Nephron (organoid): ENCODE measurements around the gene SH3BP5.

ENCODE experiments used
- H3K27ac Mint-ChIP-seq, 3 experiments: 2 replicates each; pipeline ENCODE4 v1.8.0; 2020; ENCODE audit warnings: mixed read lengths in 3 of 3, mild to moderate bottlenecking in 2 of 3, moderate library complexity in 1 of 3
- H3K27me3 Mint-ChIP-seq: 2 replicates; pipeline ENCODE4 v1.8.0; 2021; ENCODE audit warnings: low read depth, mild to moderate bottlenecking, moderate library complexity, mixed read lengths
- H3K36me3 Mint-ChIP-seq: 2 replicates; pipeline ENCODE4 v1.8.0; 2020; ENCODE audit warnings: low read depth, mixed read lengths
- H3K4me1 Mint-ChIP-seq: 2 replicates; pipeline ENCODE4 v1.8.0; 2020; ENCODE audit warnings: mixed read lengths
- H3K4me3 Mint-ChIP-seq, 3 experiments: 2 replicates each; pipeline ENCODE4 v1.8.0; 2020; ENCODE audit warnings: mild to moderate bottlenecking in 3 of 3, mixed read lengths in 3 of 3, moderate library complexity in 2 of 3
- H3K9me3 Mint-ChIP-seq: 2 replicates; pipeline ENCODE4 v1.8.0; 2020; ENCODE audit warnings: mixed read lengths
- TF ChIP-seq, protein P1 (sequence below), 3 experiments: fragments of 200-600 bp; sonication (generic); IDR thresholded peaks; one replicate each; pipeline ENCODE4 v1.5.0; 2021; ENCODE audit warnings: antibody characterized with exemption in 3 of 3; ENCODE audit not compliant: unreplicated experiment in 3 of 3

The SH3BP5 gene

DNA sequence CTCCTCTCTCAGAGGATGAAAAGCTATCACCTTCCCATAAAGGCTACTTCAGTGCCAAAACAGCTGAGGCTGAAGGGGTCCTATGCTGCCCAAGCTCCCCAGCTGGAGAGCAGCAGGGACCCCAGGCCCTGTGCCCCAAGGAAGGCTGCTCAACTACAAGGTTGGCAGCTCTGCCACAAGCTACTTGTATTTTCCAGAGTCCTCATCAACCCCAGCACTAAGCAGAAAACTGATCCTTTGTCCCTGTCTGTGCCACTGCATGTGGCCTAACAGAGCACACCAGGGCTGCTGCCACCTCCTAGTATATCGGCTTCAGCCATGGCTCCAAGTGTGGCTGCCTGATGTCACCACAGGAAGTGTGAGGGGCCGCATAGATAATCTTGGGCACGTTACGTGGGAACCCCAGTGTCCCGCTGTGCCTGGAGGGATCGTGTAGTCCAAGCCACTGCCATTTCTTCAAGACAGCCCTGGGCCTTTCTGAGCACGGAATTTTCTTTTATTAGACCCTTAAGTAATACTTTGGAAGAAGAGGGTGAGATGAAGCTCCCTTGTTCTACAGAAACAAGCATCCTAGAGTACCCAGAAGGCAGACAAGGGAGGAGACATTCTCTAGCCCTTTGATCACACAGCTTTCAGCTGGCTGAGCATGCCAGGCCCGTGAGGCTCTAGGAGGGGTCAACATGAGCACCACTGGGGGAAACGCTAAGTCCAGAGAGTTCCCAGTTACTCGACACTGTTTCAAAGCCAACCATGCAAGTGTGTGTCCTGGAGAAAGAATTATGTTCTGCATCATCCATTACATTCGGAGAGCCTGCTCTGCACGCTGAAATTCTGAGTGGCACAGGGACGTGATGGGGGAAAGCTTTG lies 65.6 kb downstream of the SH3BP5 start:
- TF ChIP-seq, protein P1, sequence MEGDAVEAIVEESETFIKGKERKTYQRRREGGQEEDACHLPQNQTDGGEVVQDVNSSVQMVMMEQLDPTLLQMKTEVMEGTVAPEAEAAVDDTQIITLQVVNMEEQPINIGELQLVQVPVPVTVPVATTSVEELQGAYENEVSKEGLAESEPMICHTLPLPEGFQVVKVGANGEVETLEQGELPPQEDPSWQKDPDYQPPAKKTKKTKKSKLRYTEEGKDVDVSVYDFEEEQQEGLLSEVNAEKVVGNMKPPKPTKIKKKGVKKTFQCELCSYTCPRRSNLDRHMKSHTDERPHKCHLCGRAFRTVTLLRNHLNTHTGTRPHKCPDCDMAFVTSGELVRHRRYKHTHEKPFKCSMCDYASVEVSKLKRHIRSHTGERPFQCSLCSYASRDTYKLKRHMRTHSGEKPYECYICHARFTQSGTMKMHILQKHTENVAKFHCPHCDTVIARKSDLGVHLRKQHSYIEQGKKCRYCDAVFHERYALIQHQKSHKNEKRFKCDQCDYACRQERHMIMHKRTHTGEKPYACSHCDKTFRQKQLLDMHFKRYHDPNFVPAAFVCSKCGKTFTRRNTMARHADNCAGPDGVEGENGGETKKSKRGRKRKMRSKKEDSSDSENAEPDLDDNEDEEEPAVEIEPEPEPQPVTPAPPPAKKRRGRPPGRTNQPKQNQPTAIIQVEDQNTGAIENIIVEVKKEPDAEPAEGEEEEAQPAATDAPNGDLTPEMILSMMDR (IDR thresholded peaks at IDR 0.05; ENCODE audit: unreplicated experiment in 3 of 3) = no peak
- Mint-ChIP-seq H3K27ac (no peak overlapping the region), H3K9me3 (no peaks in the 10 kb centered on the region)

GRCh38 chr3:15265655-15266509 lies 66.5 kb downstream of the SH3BP5 start:
- Mint-ChIP-seq H3K4me1 (peaks cover 20% of the 10 kb centered on the region), H3K4me3 (no peak overlapping the region)

More for the DNA sequence above, 65.6 kb downstream of the SH3BP5 start:
- peaks cover 20% of the 10 kb centered on the region for H3K4me1 Mint-ChIP-seq
- no peak overlapping the region for H3K4me3 Mint-ChIP-seq
- H3K36me3 Mint-ChIP-seq = no peaks in the 10 kb centered on the region
- H3K27me3 Mint-ChIP-seq = no peaks in the 10 kb centered on the region

DNA sequence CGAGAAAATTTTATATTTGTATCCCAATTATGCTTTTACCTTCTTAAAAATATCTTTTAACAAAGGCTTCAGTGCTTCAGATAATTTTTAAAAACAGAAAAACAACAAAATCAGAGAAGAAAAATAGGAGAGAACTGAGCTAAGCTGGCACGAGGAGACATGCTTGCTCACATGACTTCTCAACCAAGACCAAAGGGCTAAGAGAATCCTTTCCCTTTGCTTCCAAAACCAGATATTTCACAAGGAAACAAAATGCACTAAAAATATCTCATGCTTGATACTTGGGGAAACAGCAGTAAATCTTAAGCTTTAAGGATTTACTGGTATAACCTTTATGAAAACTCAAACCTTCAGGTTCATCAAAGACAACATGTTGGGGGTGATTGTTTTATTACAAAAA lies 67.9 kb downstream of the SH3BP5 start:
- Mint-ChIP-seq H3K9me3 (no peaks in the 10 kb centered on the region), H3K27me3 (no peaks in the 10 kb centered on the region), H3K36me3 (peaks cover 18% of the 10 kb centered on the region), H3K4me1 (peaks cover 20% of the 10 kb centered on the region), H3K27ac (no peak overlapping the region), H3K4me3 (no peak overlapping the region)
- TF ChIP-seq, protein P1 (IDR thresholded peaks at IDR 0.05; ENCODE audit: unreplicated experiment in 3 of 3) = no peak

More at GRCh38 chr3:15265655-15266509, 66.5 kb downstream of the SH3BP5 start:
- H3K9me3 Mint-ChIP-seq = no peaks in the 10 kb centered on the region
- peaks cover 4% of the 10 kb centered on the region for H3K36me3 Mint-ChIP-seq
- TF ChIP-seq, protein P1 (IDR thresholded peaks at IDR 0.05; ENCODE audit: unreplicated experiment in 3 of 3) = no peak
- H3K27ac Mint-ChIP-seq = no peak overlapping the region
- H3K27me3 Mint-ChIP-seq = no peaks in the 10 kb centered on the region

GRCh38 chr3:15263926-15264325 lies 68.5 kb downstream of the SH3BP5 start:
- TF ChIP-seq, protein P1 (IDR thresholded peaks at IDR 0.05; ENCODE audit: unreplicated experiment in 3 of 3) = no peak
- Mint-ChIP-seq H3K27me3 (no peaks in the 10 kb centered on the region), H3K4me1 (peaks cover 15% of the 10 kb centered on the region), H3K4me3 (no peak overlapping the region), H3K36me3 (peaks cover 24% of the 10 kb centered on the region), H3K27ac (no peak overlapping the region), H3K9me3 (no peaks in the 10 kb centered on the region)

DNA sequence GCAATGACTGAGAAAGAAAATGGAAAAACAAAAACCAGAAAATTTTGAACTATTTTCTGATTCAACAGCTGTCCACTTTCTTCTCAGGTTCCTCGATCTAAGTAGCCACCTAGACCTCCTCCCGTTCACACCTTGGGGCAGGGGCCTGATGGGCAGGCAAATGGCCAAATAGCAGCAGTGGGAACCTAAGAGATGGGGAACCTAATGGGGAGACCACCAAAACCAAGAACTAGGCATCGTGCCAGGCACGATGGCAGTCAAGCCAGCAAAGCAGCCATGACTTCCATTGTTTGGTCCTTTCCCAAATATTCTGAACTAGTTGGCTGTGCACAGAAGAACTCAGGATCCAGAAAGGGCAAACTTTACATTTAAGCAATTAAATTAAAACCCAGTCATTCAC lies 69.3 kb downstream of the SH3BP5 start:
- Mint-ChIP-seq H3K4me3 (no peak overlapping the region), H3K27me3 (no peaks in the 10 kb centered on the region), H3K27ac (no peak overlapping the region), H3K4me1 (peaks cover 12% of the 10 kb centered on the region), H3K36me3 (peaks cover 27% of the 10 kb centered on the region), H3K9me3 (no peaks in the 10 kb centered on the region)
- TF ChIP-seq, protein P1 (IDR thresholded peaks at IDR 0.05; ENCODE audit: unreplicated experiment in 3 of 3) = no peak
